ENCODE data around the gene SELENOO. TPM values are rescaled to one million over a fixed set of nuclear protein-coding genes. Genes with fewer than 3 reads are reported as not detected.
A peak's percentile ranks its signal among the peaks of the same experiment; 100 is the strongest.

The SELENOO gene
- total RNA-seq, 1 donor from 2014 or later = 24.7 TPM

DNA sequence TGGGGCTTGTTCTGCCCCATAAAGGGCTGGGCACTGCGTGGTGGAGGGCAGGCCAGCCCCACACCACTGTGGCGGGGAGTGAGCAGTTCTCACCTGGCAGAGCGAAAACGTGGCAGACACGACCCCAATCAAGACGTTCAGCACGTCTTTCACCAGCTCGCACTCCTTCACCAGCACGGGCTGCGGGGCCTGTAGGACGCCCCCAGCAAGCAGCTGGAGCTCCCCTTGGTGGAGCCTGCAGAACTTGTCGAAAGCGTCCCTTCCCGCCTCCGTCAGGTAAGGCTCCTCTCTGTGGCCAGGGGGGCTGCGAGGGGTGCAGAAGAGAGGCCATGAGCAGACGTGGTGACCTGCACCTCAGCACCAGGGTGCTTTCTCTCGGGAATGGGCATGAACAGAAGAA lies 32.4 kb downstream of the SELENOO start:
- Mint-ChIP-seq H3K36me3 (ENCODE audit: insufficient read depth) (peaks cover 8% of the 10 kb centered on the region), H3K27ac (no peak overlapping the region), H3K27me3 (no peaks in the 10 kb centered on the region), H3K9me3 (ENCODE audit: low read depth) (no peaks in the 10 kb centered on the region), H3K4me3 (ENCODE audit: low read depth) (no peak overlapping the region), H3K4me1 (ENCODE audit: low read depth) (no peaks in the 10 kb centered on the region)
- no peak for DNase-seq (ENCODE audit: low spot score, unreplicated experiment)
- TF ChIP-seq, protein P1, sequence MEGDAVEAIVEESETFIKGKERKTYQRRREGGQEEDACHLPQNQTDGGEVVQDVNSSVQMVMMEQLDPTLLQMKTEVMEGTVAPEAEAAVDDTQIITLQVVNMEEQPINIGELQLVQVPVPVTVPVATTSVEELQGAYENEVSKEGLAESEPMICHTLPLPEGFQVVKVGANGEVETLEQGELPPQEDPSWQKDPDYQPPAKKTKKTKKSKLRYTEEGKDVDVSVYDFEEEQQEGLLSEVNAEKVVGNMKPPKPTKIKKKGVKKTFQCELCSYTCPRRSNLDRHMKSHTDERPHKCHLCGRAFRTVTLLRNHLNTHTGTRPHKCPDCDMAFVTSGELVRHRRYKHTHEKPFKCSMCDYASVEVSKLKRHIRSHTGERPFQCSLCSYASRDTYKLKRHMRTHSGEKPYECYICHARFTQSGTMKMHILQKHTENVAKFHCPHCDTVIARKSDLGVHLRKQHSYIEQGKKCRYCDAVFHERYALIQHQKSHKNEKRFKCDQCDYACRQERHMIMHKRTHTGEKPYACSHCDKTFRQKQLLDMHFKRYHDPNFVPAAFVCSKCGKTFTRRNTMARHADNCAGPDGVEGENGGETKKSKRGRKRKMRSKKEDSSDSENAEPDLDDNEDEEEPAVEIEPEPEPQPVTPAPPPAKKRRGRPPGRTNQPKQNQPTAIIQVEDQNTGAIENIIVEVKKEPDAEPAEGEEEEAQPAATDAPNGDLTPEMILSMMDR (IDR thresholded peaks at IDR 0.05; ENCODE audit: unreplicated experiment) = no peak

DNA sequence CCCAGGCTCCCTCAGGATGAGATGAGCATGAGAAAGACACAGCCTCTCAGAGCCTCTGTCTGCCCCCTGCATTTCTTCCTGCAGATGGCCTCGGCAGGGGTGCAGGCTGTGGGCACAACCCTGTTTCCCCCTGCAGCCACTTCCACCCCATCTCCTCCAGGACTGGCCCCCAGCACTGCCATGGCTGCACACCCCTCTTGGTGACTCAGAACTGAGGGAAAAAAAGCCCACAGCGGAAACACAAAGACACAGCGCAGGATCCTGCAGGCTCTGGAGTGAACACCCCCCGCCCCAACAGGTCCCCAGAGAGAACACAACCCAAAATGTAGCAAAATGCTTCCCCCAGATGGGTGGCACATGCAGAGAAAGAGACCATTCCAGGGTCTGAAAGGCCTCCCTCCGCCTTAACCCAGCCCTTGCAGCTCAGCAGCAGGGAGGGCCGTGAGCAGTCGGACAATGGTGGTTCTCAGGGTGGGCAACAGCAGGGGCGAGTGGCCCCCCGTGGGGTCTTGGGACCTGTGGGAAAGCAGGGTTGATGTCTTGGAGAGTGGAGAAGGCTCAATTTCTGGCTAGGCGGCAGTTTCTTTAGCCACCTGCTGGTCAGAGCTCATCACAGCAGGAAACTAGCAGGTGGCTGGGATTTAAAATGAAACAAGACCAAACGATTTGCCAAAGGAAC lies 36.1 kb downstream of the SELENOO start:
- peaks cover 5% of the 10 kb centered on the region for H3K36me3 Mint-ChIP-seq (ENCODE audit: insufficient read depth)
- no peak for DNase-seq (ENCODE audit: low spot score, unreplicated experiment)
- no peaks in the 10 kb centered on the region for H3K9me3 Mint-ChIP-seq (ENCODE audit: low read depth)
- no peak overlapping the region for H3K4me3 Mint-ChIP-seq (ENCODE audit: low read depth)
- TF ChIP-seq, protein P1 (IDR thresholded peaks at IDR 0.05; ENCODE audit: unreplicated experiment) = peak; percentile 59
- peak overlapping the region; percentile 52 for H3K27ac Mint-ChIP-seq
- H3K27me3 Mint-ChIP-seq = no peaks in the 10 kb centered on the region
- H3K4me1 Mint-ChIP-seq (ENCODE audit: low read depth) = peaks cover 6% of the 10 kb centered on the region

- Mint-ChIP-seq H3K4me3 (ENCODE audit: low read depth) (no peak overlapping the region), H3K27ac (no peak overlapping the region), H3K4me1 (ENCODE audit: low read depth) (peaks cover 17% of the 10 kb centered on the region), H3K36me3 (ENCODE audit: insufficient read depth) (peaks cover 5% of the 10 kb centered on the region), H3K9me3 (ENCODE audit: low read depth) (no peaks in the 10 kb centered on the region), H3K27me3 (no peaks in the 10 kb centered on the region)
- TF ChIP-seq, protein P1 (IDR thresholded peaks at IDR 0.05; ENCODE audit: unreplicated experiment) = no peak
- no peak for DNase-seq (ENCODE audit: low spot score, unreplicated experiment)
These were observed 37.9 kb downstream of the SELENOO start for GRCh38 chr22:50238755-50239154.

- H3K27ac Mint-ChIP-seq = no peak overlapping the region
- peaks cover 24% of the 10 kb centered on the region for H3K4me1 Mint-ChIP-seq (ENCODE audit: low read depth)
- H3K9me3 Mint-ChIP-seq (ENCODE audit: low read depth) = no peaks in the 10 kb centered on the region
- peaks cover 6% of the 10 kb centered on the region for H3K36me3 Mint-ChIP-seq (ENCODE audit: insufficient read depth)
- TF ChIP-seq, protein P1 (IDR thresholded peaks at IDR 0.05; ENCODE audit: unreplicated experiment) = no peak
- H3K27me3 Mint-ChIP-seq = no peaks in the 10 kb centered on the region
- DNase-seq (ENCODE audit: low spot score, unreplicated experiment) = no peak
- H3K4me3 Mint-ChIP-seq (ENCODE audit: low read depth) = peak overlapping the region; percentile 99
These were observed 41.7 kb downstream of the SELENOO start for GRCh38 chr22:50242406-50242949.

DNA sequence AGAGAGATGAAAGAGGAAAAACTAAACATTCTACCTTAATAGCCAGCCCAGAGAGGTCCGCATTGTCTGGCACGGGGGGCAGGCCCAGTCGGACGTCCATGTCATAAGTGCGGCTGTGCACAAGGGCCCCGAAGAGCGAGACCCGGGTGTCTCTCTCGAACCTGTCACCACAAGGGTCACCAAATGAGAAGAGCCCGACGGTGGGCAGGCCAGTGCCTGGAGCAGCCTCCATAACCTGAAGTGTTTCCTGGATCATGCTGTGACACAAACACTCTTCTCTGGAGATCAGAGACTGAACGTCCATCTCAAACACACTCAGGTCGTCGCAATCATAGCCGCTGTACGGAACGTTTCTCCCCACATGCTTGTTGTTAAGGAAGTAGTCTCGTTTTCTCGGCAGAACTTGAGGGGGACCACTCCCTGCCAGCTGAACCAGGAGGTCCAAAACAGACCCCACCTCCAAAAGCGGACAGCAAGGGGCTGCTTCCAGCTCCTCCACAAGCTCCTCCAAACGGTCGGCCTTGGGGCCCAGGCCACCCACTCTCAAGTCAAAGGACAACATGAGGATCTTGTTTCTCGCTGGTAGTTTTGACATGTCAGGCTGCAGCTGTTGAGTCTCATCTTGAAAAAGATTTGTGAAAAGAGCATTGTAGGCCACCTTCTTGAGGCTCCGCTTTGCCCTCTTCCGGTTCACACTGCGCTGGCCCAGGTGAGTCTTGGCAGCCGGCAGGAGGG lies 43.0 kb downstream of the SELENOO start:
- peak overlapping the region; percentile 96 for H3K27ac Mint-ChIP-seq
- H3K4me1 Mint-ChIP-seq (ENCODE audit: low read depth) = peaks cover 26% of the 10 kb centered on the region
- H3K36me3 Mint-ChIP-seq (ENCODE audit: insufficient read depth) = peaks cover 4% of the 10 kb centered on the region

More for the DNA sequence above, 43.0 kb downstream of the SELENOO start:
- no peaks in the 10 kb centered on the region for H3K9me3 Mint-ChIP-seq (ENCODE audit: low read depth)
- no peaks in the 10 kb centered on the region for H3K27me3 Mint-ChIP-seq
- DNase-seq (ENCODE audit: low spot score, unreplicated experiment) = no peak
- TF ChIP-seq, protein P1 (IDR thresholded peaks at IDR 0.05; ENCODE audit: unreplicated experiment) = no peak
- peak overlapping the region; percentile 99 for H3K4me3 Mint-ChIP-seq (ENCODE audit: low read depth)

Measured in progenitor cell of endocrine pancreas (in vitro differentiated cells).